ENCODE measurements around the gene ATP6V1B1. TPM values are rescaled to one million over a fixed set of nuclear protein-coding genes. Genes with fewer than 3 reads are reported as not detected.

ATP6V1B1 gene
- total and polyA plus RNA-seq, 2 of the 13 experiments (the other 11 are each of a cell fraction or from before 2014, with no cell fraction given), result 0.58 to 1.6 TPM

- TF ChIP-seq HOMEZ (CRISPR knock-in tag; IDR thresholded peaks at IDR 0.05; ENCODE audit: low read depth) (peak; percentile 42; the same call in 1 of the 2 replicates), MBD4 (IDR thresholded peaks at IDR 0.05; ENCODE audit: borderline replicate concordance, low read length) (no peak), NCOA1 (CRISPR knock-in tag; IDR thresholded peaks at IDR 0.05) (0 out of 2 replicates have a peak, but pooled peaks have one; percentile 28), MYNN (CRISPR knock-in tag; IDR thresholded peaks at IDR 0.05; ENCODE audit: low read depth) (no peak; the same call in 1 of the 2 replicates), CREM (IDR thresholded peaks at IDR 0.05) (no peak), CREM (CRISPR knock-in tag; IDR thresholded peaks at IDR 0.05) (no peak), ZBTB10 (CRISPR knock-in tag; IDR thresholded peaks at IDR 0.05; ENCODE audit: borderline replicate concordance) (no peak), ETV5 (CRISPR knock-in tag; IDR thresholded peaks at IDR 0.05; ENCODE audit: borderline replicate concordance) (peak; percentile 97), ZNF652 (CRISPR knock-in tag; IDR thresholded peaks at IDR 0.05; ENCODE audit: borderline replicate concordance, low read depth) (no peak), ZNF142 (CRISPR knock-in tag; IDR thresholded peaks at IDR 0.05) (no peak), ZNF20 (CRISPR knock-in tag; IDR thresholded peaks at IDR 0.05) (no peak), ZFAT (CRISPR knock-in tag; conservative IDR thresholded peaks at IDR 0.05) (no peak), GZF1 (CRISPR knock-in tag; IDR thresholded peaks at IDR 0.05) (peak; percentile 92; the same call in 1 of the 2 replicates), SP1 (IDR thresholded peaks at IDR 0.05) (no peak), SP1 (CRISPR knock-in tag; IDR thresholded peaks at IDR 0.05) (0 out of 2 replicates have a peak, but pooled peaks have one; percentile 14), PBX2 (CRISPR knock-in tag; IDR thresholded peaks at IDR 0.05) (no peak), ELK4 (CRISPR knock-in tag; IDR thresholded peaks at IDR 0.05; ENCODE audit: borderline replicate concordance) (no peak)
Observed at GRCh38 chr2:71000780-71001591, 65.3 kb downstream of the ATP6V1B1 start (continued).

Data from HepG2 (cell line).